Hepatocyte (in vitro differentiated cells): Measurements from ENCODE around the gene NGFR. TPM values are rescaled to one million over a fixed set of nuclear protein-coding genes. Genes with fewer than 3 reads are reported as not detected.
A peak's percentile ranks its signal among the peaks of the same experiment; 100 is the strongest.

ENCODE experiments used
- DNase-seq: peaks from one replicate; pipeline ENCODE4 v3.0.0-alpha.2; 2016; ENCODE audit warnings: low spot score
- H2AFZ ChIP-seq: fragments of 200-600 bp; sonication (generic); 2 replicates; pipeline ENCODE4 v1.6.0; 2016; ENCODE audit warnings: antibody characterized with exemption, mild to moderate bottlenecking
- H3K27ac ChIP-seq: fragments of 200-600 bp; sonication (generic); 2 replicates; pipeline ENCODE4 v1.5.1; 2016; ENCODE audit warnings: mild to moderate bottlenecking
- H3K27me3 ChIP-seq: fragments of 200-600 bp; sonication (generic); 2 replicates; pipeline ENCODE4 v1.6.1; 2016
- H3K36me3 ChIP-seq: fragments of 200-600 bp; sonication (generic); replicated peaks from 2 replicates; pipeline ENCODE4 v1.5.1; 2016; ENCODE audit warnings: low read depth; ENCODE audit not compliant: insufficient read depth
- H3K4me1 ChIP-seq: fragments of 200-600 bp; sonication (generic); 2 replicates; pipeline ENCODE4 v1.5.1; 2016; ENCODE audit warnings: mild to moderate bottlenecking, moderate library complexity; ENCODE audit not compliant: insufficient read depth
- H3K4me2 ChIP-seq: fragments of 200-600 bp; sonication (generic); 2 replicates; pipeline ENCODE4 v1.6.0; 2016
- H3K4me3 ChIP-seq: fragments of 200-600 bp; sonication (generic); 2 replicates; pipeline ENCODE4 v1.5.1; 2016; ENCODE audit warnings: mild to moderate bottlenecking
- H3K79me2 ChIP-seq: fragments of 200-600 bp; sonication (generic); 2 replicates; pipeline ENCODE4 v1.6.0; 2017; ENCODE audit warnings: mild to moderate bottlenecking
- H3K9me2 ChIP-seq: fragments of 200-600 bp; sonication (generic); replicated peaks from 2 replicates; pipeline ENCODE4 v1.6.0; 2017; ENCODE audit warnings: mild to moderate bottlenecking; ENCODE audit not compliant: insufficient read depth
- H3K9me3 ChIP-seq: fragments of 200-600 bp; sonication (generic); 2 replicates; pipeline ENCODE4 v1.5.1; 2016; ENCODE audit warnings: low read depth, mild to moderate bottlenecking
- H4K20me1 ChIP-seq: fragments of 200-600 bp; sonication (generic); 2 replicates; pipeline ENCODE4 v1.6.0; 2016; ENCODE audit warnings: mild to moderate bottlenecking; ENCODE audit not compliant: insufficient read depth, poor library complexity, severe bottlenecking
- CTCF ChIP-seq: fragments of 200-600 bp; sonication (generic); IDR thresholded peaks from 2 replicates; pipeline ENCODE4 v1.5.1; 2016; ENCODE audit warnings: antibody characterized with exemption, mild to moderate bottlenecking; ENCODE audit not compliant: poor library complexity
- EZH2 ChIP-seq: fragments of 200-600 bp; sonication (generic); IDR thresholded peaks from 2 replicates; pipeline ENCODE4 v1.6.1; 2016; ENCODE audit warnings: antibody characterized with exemption, mild to moderate bottlenecking, borderline replicate concordance
- EZH2phosphoT487 ChIP-seq: fragments of 200-600 bp; sonication (generic); IDR thresholded peaks from one replicate; pipeline ENCODE4 v1.6.1; 2018; ENCODE audit warnings: antibody characterized with exemption, mild to moderate bottlenecking, low read depth, moderate library complexity; ENCODE audit not compliant: unreplicated experiment, severe bottlenecking
- WGBS: methylation state at CpG from one replicate; pipeline ENCODE4 v1.1.6; 2016; ENCODE audit warnings: low lambda C conversion rate; ENCODE audit errors: missing lambda C conversion rate; 5-methylcytosine and 5-hydroxymethylcytosine counted together
- polyA plus RNA-seq: library from polyadenylated mRNA; unstranded; fragments of >200 nt; fragmentation: Nextera tagmentation; extraction: Ambion mirVana; gene quantifications from 2 replicates; pipeline ENCODE4 v1.2.1, GENCODE V29; 2016
- total RNA-seq: library from RNA; depleted of rRNA; stranded (reverse); fragments of >200 nt; gene quantifications from 2 replicates; pipeline ENCODE4 v1.2.3, GENCODE V29; 2014

NGFR gene, protein sequence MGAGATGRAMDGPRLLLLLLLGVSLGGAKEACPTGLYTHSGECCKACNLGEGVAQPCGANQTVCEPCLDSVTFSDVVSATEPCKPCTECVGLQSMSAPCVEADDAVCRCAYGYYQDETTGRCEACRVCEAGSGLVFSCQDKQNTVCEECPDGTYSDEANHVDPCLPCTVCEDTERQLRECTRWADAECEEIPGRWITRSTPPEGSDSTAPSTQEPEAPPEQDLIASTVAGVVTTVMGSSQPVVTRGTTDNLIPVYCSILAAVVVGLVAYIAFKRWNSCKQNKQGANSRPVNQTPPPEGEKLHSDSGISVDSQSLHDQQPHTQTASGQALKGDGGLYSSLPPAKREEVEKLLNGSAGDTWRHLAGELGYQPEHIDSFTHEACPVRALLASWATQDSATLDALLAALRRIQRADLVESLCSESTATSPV
- total RNA-seq (2.4 and 3.6 TPM in 2 replicates), polyA plus RNA-seq (5.5 and 5.6 TPM in 2 replicates)

DNA sequence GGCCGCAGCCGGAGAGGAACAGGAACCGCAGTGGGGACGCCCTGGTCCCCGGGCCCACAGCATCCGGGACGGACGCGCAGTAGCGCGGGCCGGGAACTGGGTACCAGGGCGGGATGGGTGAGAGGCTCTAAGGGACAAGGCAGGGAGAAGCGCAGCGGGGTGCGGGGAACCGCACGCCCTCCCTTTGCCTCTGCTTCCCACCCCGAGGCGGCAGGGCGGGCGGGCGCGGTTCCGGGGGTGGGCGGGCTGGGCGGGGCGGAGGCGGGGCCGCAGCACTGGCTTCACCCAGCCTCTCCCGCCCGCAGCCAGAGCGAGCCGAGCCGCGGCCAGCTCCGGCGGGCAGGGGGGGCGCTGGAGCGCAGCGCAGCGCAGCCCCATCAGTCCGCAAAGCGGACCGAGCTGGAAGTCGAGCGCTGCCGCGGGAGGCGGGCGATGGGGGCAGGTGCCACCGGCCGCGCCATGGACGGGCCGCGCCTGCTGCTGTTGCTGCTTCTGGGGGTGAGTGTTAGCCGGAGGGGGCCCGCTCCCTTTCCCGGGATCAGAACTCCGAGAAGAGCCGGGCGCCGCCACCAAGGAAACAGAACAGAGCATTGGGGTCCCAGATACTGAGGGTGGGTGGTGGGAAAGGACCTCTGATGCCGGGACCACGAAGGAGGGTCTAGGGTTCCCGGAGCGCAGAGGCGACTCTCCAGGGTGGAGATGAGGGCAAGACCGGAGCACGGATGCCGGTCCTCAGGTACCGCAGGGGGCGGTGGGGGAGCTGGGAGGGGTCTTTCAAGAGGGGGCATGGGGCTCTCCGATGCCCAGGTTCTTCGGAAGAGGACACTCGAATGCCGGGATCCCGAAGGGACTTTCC is at the start of gene NGFR:
Gene NGFR (plus strand): TSS at position 308 of the 856 bp plus-strand sequence. CDS start 125 bp downstream, at position 433.
- Histone ChIP-seq H2AFZ (no peak within 1 kb of the TSS), H3K9me2 (no peaks in the 10 kb centered on the region), H3K4me1 (peaks cover 19% of the 10 kb centered on the region), H3K4me2 (peak within 1 kb of the TSS; percentile 99), H3K79me2 (no peaks in the 10 kb centered on the region), H3K27me3 (peaks cover 80% of the 10 kb centered on the region), H3K4me3 (peak within 1 kb of the TSS; percentile 61), H3K36me3 (no peaks in the 10 kb centered on the region), H4K20me1 (peaks cover 3% of the 10 kb centered on the region), H3K9me3 (no peaks in the 10 kb centered on the region), H3K27ac (no peak within 1 kb of the TSS)
- DNase-seq, result peak; percentile 75
- TF ChIP-seq EZH2phosphoT487 (no peak), EZH2 (no peak), CTCF (no peak)
- under 1% methylated on average over 35 of the region's 79 CpGs for WGBS

DNA sequence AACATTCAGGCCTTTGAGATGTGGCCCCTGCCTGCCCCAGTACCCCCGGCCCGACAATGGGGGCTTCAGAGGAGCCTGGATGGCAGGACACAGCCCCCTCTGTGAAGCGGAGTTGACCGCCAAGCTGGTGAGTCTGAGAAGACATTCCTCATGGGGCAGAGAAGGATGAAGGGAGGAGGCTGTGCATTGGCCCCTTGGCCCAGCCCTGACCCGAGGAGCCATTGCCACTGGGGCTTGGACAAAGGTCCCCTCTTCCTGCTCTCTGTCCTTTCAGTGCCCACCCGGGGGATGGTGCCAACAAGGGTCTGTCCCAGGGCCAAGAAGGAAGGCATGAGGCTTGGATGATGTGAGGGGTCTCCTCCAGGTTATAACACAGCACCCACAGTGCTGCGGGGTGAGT is 49.5 kb upstream of the NGFR start:
- Histone ChIP-seq H3K27me3 (peaks cover 10% of the 10 kb centered on the region), H3K27ac (no peak overlapping the region), H2AFZ (no peak overlapping the region), H4K20me1 (no peaks in the 10 kb centered on the region), H3K9me3 (no peaks in the 10 kb centered on the region), H3K4me3 (no peak overlapping the region), H3K9me2 (no peaks in the 10 kb centered on the region), H3K4me1 (peaks cover 5% of the 10 kb centered on the region), H3K79me2 (no peaks in the 10 kb centered on the region), H3K36me3 (no peaks in the 10 kb centered on the region), H3K4me2 (no peak overlapping the region)
- no peak for DNase-seq
- 94% methylated on average over 7 of the region's 7 CpGs for WGBS
- no peak for TF ChIP-seq EZH2
- TF ChIP-seq CTCF, result no peak
- no peak for TF ChIP-seq EZH2phosphoT487

DNA sequence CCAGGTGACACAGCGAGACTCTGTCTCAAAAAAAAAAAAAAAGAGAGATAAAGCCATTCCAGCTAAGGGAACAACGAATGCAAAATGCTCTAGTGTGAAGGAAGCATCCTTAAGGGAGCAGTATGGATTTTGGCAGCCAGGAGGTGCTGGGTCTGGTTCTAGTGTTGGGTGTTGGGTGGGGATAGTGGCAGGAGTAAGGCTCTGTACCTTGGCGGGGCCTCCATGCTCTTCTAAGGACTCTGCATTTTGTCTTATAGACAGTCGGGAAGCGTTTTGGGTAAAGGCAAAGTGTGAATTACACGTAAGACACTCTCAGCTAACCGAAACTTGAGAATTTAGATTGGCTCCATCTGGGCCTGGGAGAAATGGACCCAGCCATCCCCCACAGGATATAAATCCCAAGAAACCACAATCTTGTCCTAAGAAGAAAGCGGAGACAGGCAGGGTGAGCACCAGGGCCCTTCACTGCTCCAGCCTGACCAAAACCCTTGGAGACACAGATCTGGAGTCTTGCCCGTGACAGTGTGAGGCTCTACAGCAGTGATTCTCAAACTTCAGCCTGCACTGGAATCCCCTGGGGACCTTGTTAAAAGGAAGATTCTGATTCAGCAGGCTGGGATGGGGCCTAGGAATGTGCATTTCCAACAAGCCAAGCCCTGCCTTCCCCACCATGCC is 47.3 kb upstream of the NGFR start:
- no peak for TF ChIP-seq EZH2phosphoT487
- TF ChIP-seq EZH2, result no peak
- TF ChIP-seq CTCF, result no peak
- H3K4me2 ChIP-seq, result no peak overlapping the region

More for the DNA sequence above, 47.3 kb upstream of the NGFR start:
- Histone ChIP-seq H3K27ac (peak overlapping the region; percentile 34), H4K20me1 (no peaks in the 10 kb centered on the region), H3K27me3 (peaks cover under 1% of the 10 kb centered on the region), H3K9me3 (no peaks in the 10 kb centered on the region), H3K36me3 (no peaks in the 10 kb centered on the region), H3K4me3 (no peak overlapping the region), H3K79me2 (no peaks in the 10 kb centered on the region), H3K4me1 (peaks cover 5% of the 10 kb centered on the region), H2AFZ (no peak overlapping the region), H3K9me2 (no peaks in the 10 kb centered on the region)
- WGBS, result 73% methylated on average over 9 of the region's 9 CpGs
- no peak for DNase-seq
